Thyroid gland (tissue), 4 donors: ENCODE results near the gene PLCH1.

Experiments
- CTCF ChIP-seq, 6 experiments: fragments of 200-600 bp in 3 of 6; fragments of 450-650 bp in 3 of 6; sonication (generic) in 3 of 6; IDR thresholded peaks; one replicate each; pipeline ENCODE4 v1.5.1; 2016 to 2019; ENCODE audit warnings: antibody characterized with exemption in 6 of 6, mild to moderate bottlenecking in 2 of 6, inconsistent platforms in 1 of 6, moderate library complexity in 1 of 6
- POLR2A ChIP-seq, 2 donors: fragments of 450-650 bp; IDR thresholded peaks; one replicate each; pipeline ENCODE4 v1.6.1; 2017; ENCODE audit warnings: antibody characterized with exemption in 2 of 2, mild to moderate bottlenecking in 2 of 2, moderate library complexity in 1 of 2

GRCh38 chr3:155424323-155424710 is 320.6 kb downstream of the PLCH1 start:
- TF ChIP-seq POLR2A (IDR thresholded peaks at IDR 0.05) (no peak), CTCF (IDR thresholded peaks at IDR 0.05) (no peak)
